AG09309 (cell line): ENCODE results near the gene CLEC4M.
"Not testable (repeated sequence)": the region's sequence is repeated elsewhere in the genome, so short reads cannot be mapped to it uniquely, and the experiment has no call there.

Experiments
- DNase-seq: peaks from one replicate; pipeline ENCODE4 v3.0.0-alpha.2; 2010; ENCODE audit warnings: low read depth
- H3K4me3 ChIP-seq: 2 replicates; pipeline ENCODE4 v1.5.1; 2011; ENCODE audit warnings: mild to moderate bottlenecking, low read depth, low read length, moderate library complexity; ENCODE audit not compliant: control insufficient read depth
- CTCF ChIP-seq: IDR thresholded peaks from 2 replicates; pipeline ENCODE4 v1.5.1; 2011; ENCODE audit warnings: mild to moderate bottlenecking, low read depth, low read length, inconsistent platforms; ENCODE audit not compliant: insufficient read depth, control insufficient read depth; ENCODE audit errors: missing control alignments

CLEC4M gene

DNA sequence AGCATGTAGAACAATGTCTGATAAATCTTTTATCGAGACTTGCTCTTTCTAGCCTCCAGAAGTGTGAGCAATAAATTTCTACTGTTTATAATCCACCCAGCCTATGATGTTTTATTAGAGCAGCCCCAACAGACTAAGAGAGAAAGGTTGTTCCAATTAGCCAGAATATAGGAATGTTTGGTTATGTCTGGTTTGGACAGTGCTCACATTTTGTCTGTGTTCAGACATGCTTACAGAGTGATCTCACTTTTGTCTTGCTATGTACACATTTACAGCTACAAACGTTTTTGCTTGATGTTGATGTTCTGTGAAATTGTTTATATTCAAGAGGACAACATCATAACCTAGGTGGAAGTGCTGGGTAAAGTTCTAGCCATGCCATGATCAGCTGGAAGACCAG, 48.9 kb downstream of the CLEC4M start:
- no peak for TF ChIP-seq CTCF
- DNase-seq, result no peak
- H3K4me3 ChIP-seq, result no peak overlapping the region

GRCh38 chr19:7815325-7815724, 52.3 kb downstream of the CLEC4M start:
- no peak for TF ChIP-seq CTCF
- no peak overlapping the region for H3K4me3 ChIP-seq
- no peak for DNase-seq

DNA sequence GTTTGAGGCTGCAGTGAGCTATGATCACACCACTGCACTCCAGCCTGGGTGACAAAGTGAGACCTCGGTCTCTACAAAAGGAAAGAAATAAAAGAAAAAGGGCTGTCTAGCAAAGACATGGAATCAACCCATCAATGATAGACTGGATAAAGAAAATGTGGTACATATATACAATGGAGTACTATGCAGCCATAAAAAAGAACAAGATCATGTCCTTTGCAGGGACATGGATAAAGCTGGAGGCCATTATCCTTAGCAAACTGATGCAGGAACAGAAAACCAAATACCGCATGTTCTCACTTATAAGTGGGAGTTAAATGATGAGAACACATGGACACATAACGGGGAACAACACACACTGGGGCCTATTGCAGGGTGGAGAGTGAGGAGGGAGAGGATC, 53.0 kb downstream of the CLEC4M start:
- H3K4me3 ChIP-seq, DNase-seq: not testable (repeated sequence)

GRCh38 chr19:7817801-7818200, 54.8 kb downstream of the CLEC4M start:
- no peak for DNase-seq
- no peak for TF ChIP-seq CTCF
- no peak overlapping the region for H3K4me3 ChIP-seq

DNA sequence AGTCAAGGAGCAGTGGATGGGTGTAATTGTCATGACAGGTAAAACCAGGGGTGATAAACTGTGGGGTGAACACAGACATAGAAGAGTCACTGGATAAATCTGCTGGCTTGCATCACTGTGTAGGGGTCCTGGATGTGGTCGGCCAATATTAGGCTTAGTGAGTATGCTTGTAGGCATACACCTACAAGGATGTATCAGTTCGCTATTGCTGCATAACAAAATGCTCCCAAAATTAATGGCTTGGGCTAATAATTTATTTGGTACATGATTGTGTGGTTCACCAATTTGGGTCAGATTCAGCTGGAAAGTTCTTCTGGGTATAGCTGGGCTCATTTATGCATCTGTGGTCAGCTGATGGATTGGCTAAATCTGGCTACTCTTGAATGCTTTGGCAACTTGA, 55.8 kb downstream of the CLEC4M start:
- DNase-seq, result no peak
- no peak overlapping the region for H3K4me3 ChIP-seq
- no peak for TF ChIP-seq CTCF
